Liver (tissue), 9 donors: ENCODE results near the gene ATOH8. TPM values are rescaled to one million over a fixed set of nuclear protein-coding genes. Genes with fewer than 3 reads are reported as not detected.

Experiments used
- DNase-seq: peaks from one replicate; pipeline ENCODE4 v3.0.0-alpha.2; 2017; ENCODE audit warnings: low spot score
- H3K27ac ChIP-seq, 2 donors: one replicate each; pipeline ENCODE4 v1.7.0; 2013; ENCODE audit warnings: inconsistent platforms in 2 of 2, low read length in 2 of 2, control low read depth in 1 of 2, low read depth in 1 of 2, mild to moderate bottlenecking in 1 of 2
- H3K27me3 ChIP-seq, 4 donors: one replicate each; pipeline versions ENCODE4 v1.6.1 to v1.7.0; 2013; ENCODE audit warnings: low read length in 3 of 4, inconsistent platforms in 1 of 4, mild to moderate bottlenecking in 1 of 4, moderate library complexity in 1 of 4; ENCODE audit not compliant: control insufficient read depth in 4 of 4, insufficient read depth in 4 of 4
- H3K36me3 ChIP-seq, 4 donors: one replicate each; pipeline versions ENCODE4 v1.6.1 to v1.7.0; 2013; ENCODE audit warnings: low read length in 3 of 4, mild to moderate bottlenecking in 3 of 4, low read depth in 1 of 4, moderate library complexity in 1 of 4; ENCODE audit not compliant: control insufficient read depth in 4 of 4, insufficient read depth in 3 of 4
- H3K4me1 ChIP-seq, 4 donors: one replicate each; pipeline versions ENCODE4 v1.6.1 to v1.7.0; 2013; ENCODE audit warnings: low read length in 3 of 4, mild to moderate bottlenecking in 3 of 4, moderate library complexity in 1 of 4; ENCODE audit not compliant: control insufficient read depth in 4 of 4, insufficient read depth in 4 of 4
- H3K4me3 ChIP-seq, 3 donors: one replicate each; pipeline versions ENCODE4 v1.6.1 to v1.7.0; 2013; ENCODE audit warnings: low read length in 3 of 3, control low read depth in 1 of 3, low read depth in 1 of 3, mild to moderate bottlenecking in 1 of 3
- H3K9ac ChIP-seq, 2 donors: one replicate each; pipeline ENCODE4 v1.7.0; 2013; ENCODE audit warnings: low read length in 2 of 2, mild to moderate bottlenecking in 2 of 2, moderate library complexity in 2 of 2, control low read depth in 1 of 2, low read depth in 1 of 2
- H3K9me3 ChIP-seq, 4 donors: one replicate each; pipeline versions ENCODE4 v1.6.1 to v1.7.0; 2013; ENCODE audit warnings: low read length in 3 of 4; ENCODE audit not compliant: control insufficient read depth in 4 of 4
- GABPA ChIP-seq, 2 donors: IDR thresholded peaks in 1 of 2; conservative IDR thresholded peaks in 1 of 2; 2 replicates each; pipeline ENCODE4 v1.6.1; 2016; ENCODE audit warnings: antibody characterized with exemption in 2 of 2, mild to moderate bottlenecking in 1 of 2, moderate library complexity in 1 of 2
- HNF4A ChIP-seq, 2 donors: conservative IDR thresholded peaks; 2 replicates each; pipeline ENCODE4 v1.6.1; 2016; ENCODE audit warnings: antibody characterized with exemption in 2 of 2, mild to moderate bottlenecking in 2 of 2
- JUND ChIP-seq, 2 donors: IDR thresholded peaks; 2 replicates each; pipeline ENCODE4 v1.6.1; 2016; ENCODE audit warnings: antibody characterized with exemption in 2 of 2
- MAX ChIP-seq: IDR thresholded peaks from 2 replicates; pipeline ENCODE4 v1.6.1; 2016; ENCODE audit warnings: antibody characterized with exemption
- REST ChIP-seq: IDR thresholded peaks from 2 replicates; pipeline ENCODE4 v1.6.1; 2016; ENCODE audit warnings: antibody characterized with exemption, mild to moderate bottlenecking
- RXRA ChIP-seq, 2 donors: IDR thresholded peaks; 2 replicates each; pipeline ENCODE4 v1.6.1; 2017 to 2018; ENCODE audit warnings: antibody characterized with exemption in 2 of 2, mild to moderate bottlenecking in 1 of 2
- SP1 ChIP-seq: IDR thresholded peaks from 2 replicates; pipeline ENCODE4 v1.6.1; 2018; ENCODE audit warnings: antibody characterized with exemption, mild to moderate bottlenecking
- ZBTB33 ChIP-seq: IDR thresholded peaks from 2 replicates; pipeline ENCODE4 v1.6.1; 2016; ENCODE audit warnings: antibody characterized with exemption
- WGBS: extraction: QIAGEN DNeasy Blood & Tissue Kit; methylation state at CpG from one replicate; pipeline ENCODE4 v1.1.7; 2013; 5-methylcytosine and 5-hydroxymethylcytosine counted together
- polyA plus RNA-seq, 2 donors: library from polyadenylated mRNA; stranded (reverse) in 1 of 2; unstranded in 1 of 2; fragments of 200-250 nt in 1 of 2; fragments of >200 nt in 1 of 2; fragmentation: Nextera tagmentation in 1 of 2; extraction: Ambion mirVana in 1 of 2; gene quantifications; one replicate each; pipeline versions ENCODE4 v1.2.1 to v1.2.3, GENCODE V29; 2013 to 2015
- total RNA-seq, 2 donors: library from RNA; depleted of rRNA; stranded (reverse); fragments of >200 nt; gene quantifications; one replicate each; pipeline ENCODE4 v1.2.3, GENCODE V29; 2014
- TF ChIP-seq, protein P1 (sequence below): fragments of 150-350 bp; IDR thresholded peaks from 2 replicates; pipeline ENCODE4 v1.5.1; 2017; ENCODE audit warnings: improper control_type of control experiment, low read depth, low read length; ENCODE audit not compliant: missing input control
- donor health status: healthy.
- donor health status: healthy.
- donor health status: healthy.
- donor health status: healthy.
- donor health status: healthy.

ATOH8 gene
- total and polyA plus RNA-seq, 4 donors = 0.33 to 37.7 (median 26.8) TPM

GRCh38 chr2:85774126-85774978, 20.6 kb downstream of the ATOH8 start:
- Histone ChIP-seq H3K9ac (no peak overlapping the region), H3K4me1 (peaks cover 36 to 73% (median 56%) of the 10 kb centered on the region in 4 donors), H3K27me3 (no peaks in the 10 kb centered on the region), H3K27ac (no peak overlapping the region), H3K4me3 (no peak overlapping the region), H3K9me3 (no peaks in the 10 kb centered on the region), H3K36me3 (no peaks in the 10 kb centered on the region)
- WGBS = 90% methylated on average over 9 of the region's 9 CpGs
- TF ChIP-seq REST (no peak), MAX (no peak), ZBTB33 (no peak), GABPA (IDR thresholded peaks at IDR 0.05 in 1 of 2, conservative IDR thresholded peaks at IDR 0.05 in 1 of 2) (no peak), RXRA (IDR thresholded peaks at IDR 0.05) (no peak), HNF4A (conservative IDR thresholded peaks at IDR 0.05) (no peak), JUND (IDR thresholded peaks at IDR 0.05) (no peak)
- TF ChIP-seq, protein P1, sequence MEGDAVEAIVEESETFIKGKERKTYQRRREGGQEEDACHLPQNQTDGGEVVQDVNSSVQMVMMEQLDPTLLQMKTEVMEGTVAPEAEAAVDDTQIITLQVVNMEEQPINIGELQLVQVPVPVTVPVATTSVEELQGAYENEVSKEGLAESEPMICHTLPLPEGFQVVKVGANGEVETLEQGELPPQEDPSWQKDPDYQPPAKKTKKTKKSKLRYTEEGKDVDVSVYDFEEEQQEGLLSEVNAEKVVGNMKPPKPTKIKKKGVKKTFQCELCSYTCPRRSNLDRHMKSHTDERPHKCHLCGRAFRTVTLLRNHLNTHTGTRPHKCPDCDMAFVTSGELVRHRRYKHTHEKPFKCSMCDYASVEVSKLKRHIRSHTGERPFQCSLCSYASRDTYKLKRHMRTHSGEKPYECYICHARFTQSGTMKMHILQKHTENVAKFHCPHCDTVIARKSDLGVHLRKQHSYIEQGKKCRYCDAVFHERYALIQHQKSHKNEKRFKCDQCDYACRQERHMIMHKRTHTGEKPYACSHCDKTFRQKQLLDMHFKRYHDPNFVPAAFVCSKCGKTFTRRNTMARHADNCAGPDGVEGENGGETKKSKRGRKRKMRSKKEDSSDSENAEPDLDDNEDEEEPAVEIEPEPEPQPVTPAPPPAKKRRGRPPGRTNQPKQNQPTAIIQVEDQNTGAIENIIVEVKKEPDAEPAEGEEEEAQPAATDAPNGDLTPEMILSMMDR = no peak
- no peak for DNase-seq

GRCh38 chr2:85775406-85776381, 21.9 kb downstream of the ATOH8 start:
- Histone ChIP-seq H3K9me3 (no peaks in the 10 kb centered on the region), H3K9ac (no peak overlapping the region), H3K4me1 (peaks cover 30 to 70% (median 49%) of the 10 kb centered on the region in 4 donors), H3K27me3 (no peaks in the 10 kb centered on the region), H3K27ac (no peak overlapping the region), H3K36me3 (no peaks in the 10 kb centered on the region), H3K4me3 (no peak overlapping the region)
- TF ChIP-seq HNF4A (conservative IDR thresholded peaks at IDR 0.05) (peak in 1 of 2 donors; percentile 17), SP1 (no peak)
- WGBS = 95% methylated on average over 12 of the region's 12 CpGs
- DNase-seq = no peak
